GM06990 (cell line): Measurements from ENCODE around the gene RBM17.

Source experiments
- DNase-seq: peaks from one replicate; pipeline ENCODE4 v3.0.0-alpha.2; 2011; ENCODE audit not compliant: insufficient read length; ENCODE audit errors: extremely low read depth
- H3K27me3 ChIP-seq: replicated peaks from 2 replicates; pipeline ENCODE4 v1.6.0; 2011; ENCODE audit warnings: low read length; ENCODE audit not compliant: control insufficient read depth, insufficient read depth
- H3K36me3 ChIP-seq: 2 replicates; pipeline ENCODE4 v1.5.1; 2011; ENCODE audit warnings: low read length; ENCODE audit not compliant: control insufficient read depth, insufficient read depth
- H3K4me3 ChIP-seq: replicated peaks from 2 replicates; pipeline ENCODE4 v1.5.1; 2011; ENCODE audit warnings: low read depth, mild to moderate bottlenecking, control low read depth, low read length
- CTCF ChIP-seq: IDR thresholded peaks from 2 replicates; pipeline ENCODE4 v1.5.1; 2011; ENCODE audit warnings: low read length, control low read depth, mild to moderate bottlenecking, inconsistent platforms; ENCODE audit not compliant: insufficient read depth, poor library complexity, severe bottlenecking

Gene RBM17

GRCh38 chr10:6067457-6067856 lies 21.4 kb upstream of the RBM17 start:
- no peaks in the 10 kb centered on the region for H3K36me3 ChIP-seq
- H3K27me3 ChIP-seq = no peaks in the 10 kb centered on the region
- TF ChIP-seq CTCF = no peak
- DNase-seq = no peak
- H3K4me3 ChIP-seq = no peak overlapping the region

- no peaks in the 10 kb centered on the region for H3K27me3 ChIP-seq
- TF ChIP-seq CTCF = no peak
- no peaks in the 10 kb centered on the region for H3K36me3 ChIP-seq
- DNase-seq = no peak
- no peak overlapping the region for H3K4me3 ChIP-seq
Measured at GRCh38 chr10:6068006-6068405, 20.8 kb upstream of the RBM17 start.

GRCh38 chr10:6068422-6068821 lies 20.4 kb upstream of the RBM17 start:
- no peak for TF ChIP-seq CTCF
- H3K4me3 ChIP-seq = no peak overlapping the region
- DNase-seq = no peak
- H3K36me3 ChIP-seq = no peaks in the 10 kb centered on the region
- no peaks in the 10 kb centered on the region for H3K27me3 ChIP-seq

GRCh38 chr10:6069081-6069931 lies 19.5 kb upstream of the RBM17 start:
- Histone ChIP-seq H3K27me3 (no peaks in the 10 kb centered on the region), H3K4me3 (no peak overlapping the region), H3K36me3 (no peaks in the 10 kb centered on the region)
- no peak for TF ChIP-seq CTCF
- no peak for DNase-seq

- no peak for DNase-seq
- H3K27me3 ChIP-seq = no peaks in the 10 kb centered on the region
- H3K4me3 ChIP-seq = no peak overlapping the region
- TF ChIP-seq CTCF = no peak
- H3K36me3 ChIP-seq = no peaks in the 10 kb centered on the region
Measured at GRCh38 chr10:6070660-6071059, 18.2 kb upstream of the RBM17 start.
